SH-SY5Y (cell line): ENCODE measurements around the gene KATNBL1.

ENCODE experiments used
- GATA2 ChIP-seq: IDR thresholded peaks from 2 replicates; pipeline ENCODE4 v1.6.1; 2011; ENCODE audit warnings: mild to moderate bottlenecking, low read depth, low read length
- GATA3 ChIP-seq: IDR thresholded peaks from 2 replicates; pipeline ENCODE4 v1.6.1; 2011; ENCODE audit warnings: low read depth, mild to moderate bottlenecking, low read length, moderate library complexity

Gene KATNBL1

GRCh38 chr15:34223904-34224596 is 14.2 kb upstream of the KATNBL1 start:
- no peak for TF ChIP-seq GATA3
- TF ChIP-seq GATA2 = no peak

GRCh38 chr15:34217587-34218225 is 7.8 kb upstream of the KATNBL1 start:
- no peak for TF ChIP-seq GATA2
- TF ChIP-seq GATA3 = no peak

- no peak for TF ChIP-seq GATA3
- no peak for TF ChIP-seq GATA2
Measured at GRCh38 chr15:34216527-34217270, 6.8 kb upstream of the KATNBL1 start.

- no peak for TF ChIP-seq GATA2
- TF ChIP-seq GATA3 = no peak
Measured at GRCh38 chr15:34214135-34214534, 4.2 kb upstream of the KATNBL1 start.

GRCh38 chr15:34213690-34214089 is 3.8 kb upstream of the KATNBL1 start:
- TF ChIP-seq GATA2 (no peak), GATA3 (no peak)

- TF ChIP-seq GATA3 (no peak), GATA2 (no peak)
Measured at GRCh38 chr15:34206011-34206410, 3.9 kb downstream of the KATNBL1 start.

GRCh38 chr15:34203936-34204335 is 6.0 kb downstream of the KATNBL1 start:
- no peak for TF ChIP-seq GATA3
- TF ChIP-seq GATA2 = no peak

GRCh38 chr15:34203305-34203704 is 6.6 kb downstream of the KATNBL1 start:
- TF ChIP-seq GATA3 = no peak
- no peak for TF ChIP-seq GATA2

GRCh38 chr15:34188711-34189110 is 21.2 kb downstream of the KATNBL1 start:
- TF ChIP-seq GATA3 = no peak
- TF ChIP-seq GATA2 = no peak

- no peak for TF ChIP-seq GATA3
- TF ChIP-seq GATA2 = no peak
Measured at GRCh38 chr15:34185666-34186065, 24.2 kb downstream of the KATNBL1 start.

- TF ChIP-seq GATA2 = no peak
- TF ChIP-seq GATA3 = no peak
Measured at GRCh38 chr15:34182942-34183341, 27.0 kb downstream of the KATNBL1 start.

GRCh38 chr15:34179234-34179633 is 30.7 kb downstream of the KATNBL1 start:
- no peak for TF ChIP-seq GATA2
- no peak for TF ChIP-seq GATA3

- TF ChIP-seq GATA2 = no peak
- TF ChIP-seq GATA3 = no peak
Measured at GRCh38 chr15:34161329-34161963, 48.5 kb downstream of the KATNBL1 start.

GRCh38 chr15:34160735-34161134 is 49.2 kb downstream of the KATNBL1 start:
- no peak for TF ChIP-seq GATA2
- TF ChIP-seq GATA3 = no peak
